KMS-11 (cell line): ENCODE data around the gene CD164.

Source experiments
- H2AFZ ChIP-seq: fragments of 200-600 bp; sonication (generic); 2 replicates; pipeline ENCODE4 v1.6.1; 2016; ENCODE audit warnings: antibody characterized with exemption, mixed run types, low read depth
- H3K27ac ChIP-seq: fragments of 200-600 bp; sonication (generic); 2 replicates; pipeline ENCODE4 v1.6.1; 2016; ENCODE audit warnings: mild to moderate bottlenecking, mixed run types
- H3K27me3 ChIP-seq: fragments of 200-600 bp; sonication (generic); 2 replicates; pipeline ENCODE4 v1.6.1; 2017; ENCODE audit warnings: mild to moderate bottlenecking, low read depth, mixed run types, moderate library complexity; ENCODE audit not compliant: insufficient read depth
- H3K36me3 ChIP-seq: fragments of 200-600 bp; sonication (generic); 2 replicates; pipeline ENCODE4 v1.6.1; 2017; ENCODE audit warnings: mild to moderate bottlenecking, mixed run types; ENCODE audit not compliant: insufficient read depth
- H3K4me1 ChIP-seq: fragments of 200-600 bp; sonication (generic); 2 replicates; pipeline ENCODE4 v1.6.1; 2016; ENCODE audit warnings: mild to moderate bottlenecking, low read depth, mixed run types; ENCODE audit not compliant: poor library complexity, severe bottlenecking
- H3K4me2 ChIP-seq: fragments of 200-600 bp; sonication (generic); 2 replicates; pipeline ENCODE4 v1.7.0; 2016; ENCODE audit warnings: mild to moderate bottlenecking, mixed run types
- H3K4me3 ChIP-seq: fragments of 200-600 bp; sonication (generic); IDR thresholded peaks from 2 replicates; pipeline ENCODE4 v1.6.1; 2017; ENCODE audit warnings: low read depth, low read length, mixed read lengths; ENCODE audit not compliant: insufficient read depth
- H3K79me2 ChIP-seq: fragments of 200-600 bp; sonication (generic); 2 replicates; pipeline ENCODE4 v1.6.1; 2016; ENCODE audit warnings: low read depth, mixed run types; ENCODE audit not compliant: insufficient read depth
- H3K9ac ChIP-seq: fragments of 200-600 bp; sonication (generic); 2 replicates; pipeline ENCODE4 v1.6.1; 2016; ENCODE audit warnings: mild to moderate bottlenecking, mixed run types
- H4K20me1 ChIP-seq: fragments of 200-600 bp; sonication (generic); 2 replicates; pipeline ENCODE4 v1.6.1; 2016; ENCODE audit warnings: mild to moderate bottlenecking, mixed run types; ENCODE audit not compliant: insufficient read depth
- TF ChIP-seq, protein P1 (sequence below): fragments of 200-600 bp; sonication (generic); conservative IDR thresholded peaks from 2 replicates; pipeline ENCODE4 v1.6.1; 2017; ENCODE audit warnings: low read depth, mild to moderate bottlenecking, antibody characterized with exemption, low read length, moderate library complexity, mixed read lengths

The CD164 gene

DNA sequence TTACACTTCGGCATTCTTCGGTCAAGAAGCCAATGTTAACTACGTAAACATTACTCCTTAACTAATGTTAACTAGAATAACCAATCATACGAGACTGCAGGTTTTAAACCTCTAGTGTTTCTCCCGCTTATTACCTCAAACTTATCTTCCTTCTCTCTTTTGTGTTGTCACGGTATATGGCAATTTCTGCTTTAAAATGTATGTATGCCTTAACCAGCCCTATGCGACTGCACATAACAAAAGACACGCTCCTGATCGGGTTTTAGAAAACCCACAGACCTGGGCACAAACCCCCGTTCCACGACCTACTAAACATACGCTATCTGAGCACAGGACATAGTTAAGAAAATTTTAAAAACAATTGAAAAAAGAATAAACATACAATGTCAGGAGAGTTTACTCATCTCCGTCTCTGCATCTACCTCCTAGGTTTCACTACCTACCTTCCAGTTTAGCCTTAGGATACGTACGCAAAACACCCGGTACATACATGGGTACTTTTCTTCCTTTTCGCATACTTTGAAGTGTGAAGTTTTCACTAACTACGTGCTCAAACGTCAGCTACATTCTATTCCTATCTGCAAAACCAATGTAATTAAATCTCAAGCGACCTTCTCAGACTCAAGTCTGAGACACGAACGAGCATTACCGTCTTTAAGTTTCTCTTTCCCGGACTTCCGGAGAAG is 1.1 kb downstream of the CD164 start:
- Histone ChIP-seq H3K27me3 (no peaks in the 10 kb centered on the region), H3K4me3 (no peak overlapping the region), H2AFZ (no peak overlapping the region; the same call in 1 of the 2 replicates), H3K4me1 (peaks cover 17% of the 10 kb centered on the region), H3K79me2 (peaks cover 50% of the 10 kb centered on the region), H3K27ac (peak overlapping the region; percentile 92), H3K9ac (peak overlapping the region; percentile 90), H4K20me1 (peaks cover 9% of the 10 kb centered on the region; the same call in 1 of the 2 replicates), H3K4me2 (peak overlapping the region; percentile 88; the same call in 1 of the 2 replicates), H3K36me3 (peaks cover 3% of the 10 kb centered on the region; the same call in 1 of the 2 replicates)
- TF ChIP-seq, protein P1, sequence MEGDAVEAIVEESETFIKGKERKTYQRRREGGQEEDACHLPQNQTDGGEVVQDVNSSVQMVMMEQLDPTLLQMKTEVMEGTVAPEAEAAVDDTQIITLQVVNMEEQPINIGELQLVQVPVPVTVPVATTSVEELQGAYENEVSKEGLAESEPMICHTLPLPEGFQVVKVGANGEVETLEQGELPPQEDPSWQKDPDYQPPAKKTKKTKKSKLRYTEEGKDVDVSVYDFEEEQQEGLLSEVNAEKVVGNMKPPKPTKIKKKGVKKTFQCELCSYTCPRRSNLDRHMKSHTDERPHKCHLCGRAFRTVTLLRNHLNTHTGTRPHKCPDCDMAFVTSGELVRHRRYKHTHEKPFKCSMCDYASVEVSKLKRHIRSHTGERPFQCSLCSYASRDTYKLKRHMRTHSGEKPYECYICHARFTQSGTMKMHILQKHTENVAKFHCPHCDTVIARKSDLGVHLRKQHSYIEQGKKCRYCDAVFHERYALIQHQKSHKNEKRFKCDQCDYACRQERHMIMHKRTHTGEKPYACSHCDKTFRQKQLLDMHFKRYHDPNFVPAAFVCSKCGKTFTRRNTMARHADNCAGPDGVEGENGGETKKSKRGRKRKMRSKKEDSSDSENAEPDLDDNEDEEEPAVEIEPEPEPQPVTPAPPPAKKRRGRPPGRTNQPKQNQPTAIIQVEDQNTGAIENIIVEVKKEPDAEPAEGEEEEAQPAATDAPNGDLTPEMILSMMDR: no peak

DNA sequence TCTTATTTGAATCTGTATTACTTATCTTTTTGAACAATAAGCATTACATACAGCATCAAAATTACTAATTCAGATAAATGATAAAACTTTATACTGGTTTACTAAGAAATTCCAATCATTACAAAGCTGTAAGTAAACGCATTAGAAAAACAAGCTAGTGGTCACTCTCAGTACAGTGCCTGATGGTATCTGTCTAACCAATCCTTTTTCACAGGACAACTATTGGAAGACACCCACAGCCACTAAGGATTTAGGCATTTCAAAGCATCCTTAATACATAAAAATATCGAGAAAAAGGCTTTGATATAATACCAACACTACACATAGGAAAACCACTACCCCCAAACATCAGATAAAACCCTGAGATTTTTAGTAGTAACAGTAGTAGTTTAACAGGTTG is 2.6 kb downstream of the CD164 start:
- H3K27me3 ChIP-seq: no peaks in the 10 kb centered on the region
- TF ChIP-seq, protein P1: no peak
- no peak overlapping the region for H3K4me3 ChIP-seq
- H2AFZ ChIP-seq: no peak overlapping the region
- peaks cover 9% of the 10 kb centered on the region; the same call in 1 of the 2 replicates for H4K20me1 ChIP-seq
- no peak overlapping the region for H3K27ac ChIP-seq
- peaks cover 17% of the 10 kb centered on the region for H3K4me1 ChIP-seq
- peaks cover 3% of the 10 kb centered on the region; the same call in 1 of the 2 replicates for H3K36me3 ChIP-seq
- H3K79me2 ChIP-seq: peaks cover 50% of the 10 kb centered on the region
- peak overlapping the region; percentile 90; the same call in 1 of the 2 replicates for H3K9ac ChIP-seq
- H3K4me2 ChIP-seq: peak overlapping the region; percentile 88

- Histone ChIP-seq H3K27ac (no peak overlapping the region), H3K4me1 (peaks cover 17% of the 10 kb centered on the region), H2AFZ (no peak overlapping the region), H3K36me3 (peaks cover 3% of the 10 kb centered on the region; the same call in 1 of the 2 replicates), H4K20me1 (peaks cover 9% of the 10 kb centered on the region; the same call in 1 of the 2 replicates), H3K4me3 (no peak overlapping the region), H3K9ac (no peak overlapping the region), H3K79me2 (peaks cover 50% of the 10 kb centered on the region), H3K4me2 (no peak overlapping the region), H3K27me3 (no peaks in the 10 kb centered on the region)
- TF ChIP-seq, protein P1: no peak
Measured at GRCh38 chr6:109377717-109378116, 4.5 kb downstream of the CD164 start.

DNA sequence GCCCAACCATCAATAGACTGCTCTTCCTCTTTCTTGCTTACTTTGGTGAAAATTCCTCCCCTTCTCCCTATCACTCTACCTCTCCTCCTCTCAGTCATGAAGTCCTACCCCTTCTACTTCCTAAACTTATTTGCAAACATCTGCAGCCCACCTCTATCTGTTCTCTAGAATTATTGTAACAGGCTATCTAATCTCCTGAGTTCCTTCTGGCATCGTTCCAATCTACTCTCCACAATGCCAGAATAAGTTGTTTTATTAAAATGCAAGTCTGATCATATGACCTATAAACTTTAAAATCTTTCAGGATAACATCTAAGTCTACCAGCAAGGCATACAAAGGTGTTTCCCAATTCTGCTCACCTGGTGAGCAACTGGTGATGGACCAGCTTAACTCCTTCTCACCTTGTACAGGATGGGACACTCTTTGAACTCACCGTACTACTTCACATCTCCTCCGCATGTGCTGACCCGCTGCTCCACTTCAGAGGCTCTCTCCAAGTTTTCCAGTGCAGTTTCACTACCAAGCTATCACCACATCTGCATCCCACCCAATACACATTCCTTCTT is 7.9 kb downstream of the CD164 start:
- Histone ChIP-seq H3K4me3 (no peak overlapping the region), H4K20me1 (peaks cover 1% of the 10 kb centered on the region; the same call in 1 of the 2 replicates), H3K79me2 (peaks cover 27% of the 10 kb centered on the region), H3K27ac (no peak overlapping the region), H2AFZ (no peak overlapping the region), H3K4me1 (peaks cover 8% of the 10 kb centered on the region), H3K4me2 (no peak overlapping the region), H3K36me3 (peaks cover 3% of the 10 kb centered on the region; the same call in 1 of the 2 replicates), H3K9ac (no peak overlapping the region), H3K27me3 (no peaks in the 10 kb centered on the region)
- TF ChIP-seq, protein P1: no peak
